MCF 10A (cell line): ENCODE results near the gene DNMT1. TPM values are rescaled to one million over a fixed set of nuclear protein-coding genes. Genes with fewer than 3 reads are reported as not detected.

Experiments
- BruUV-seq: library from RNA; stranded (reverse); fragments of 400-500 nt; replicated peaks from 2 replicates; lab custom pipeline; 2021; lab: Mats Ljungman, UMichigan
- CTCF ChIA-PET: fragments of 300-600 bp; sonication (Branson Sonifier 250); formaldehyde crosslinking; extraction: SDS; loops from one replicate; lab custom pipeline; 2021; ENCODE audit warnings: antibody characterized with exemption, inconsistent platforms; lab: Yijun Ruan, JAX
- POLR2A ChIA-PET: fragments of 300-600, 350-650 bp; sonication (Branson Sonifier 250); formaldehyde crosslinking; extraction: SDS; loops from one replicate; lab custom pipeline; 2020; ENCODE audit warnings: antibody characterized with exemption, inconsistent platforms; lab: Yijun Ruan, JAX
- DNase-seq: peaks from one replicate; pipeline ENCODE4 v3.0.0-alpha.2; 2018; ENCODE audit not compliant: unreplicated experiment
- H3K27ac Mint-ChIP-seq: one replicate; pipeline ENCODE4 v1.8.0; 2022; ENCODE audit warnings: mild to moderate bottlenecking, low read depth, mixed read lengths; ENCODE audit not compliant: unreplicated experiment
- H3K27me3 Mint-ChIP-seq: one replicate; pipeline ENCODE4 v1.8.0; 2022; ENCODE audit warnings: mixed read lengths; ENCODE audit not compliant: insufficient read depth, unreplicated experiment
- H3K36me3 Mint-ChIP-seq: one replicate; pipeline ENCODE4 v1.8.0; 2022; ENCODE audit warnings: mild to moderate bottlenecking, moderate library complexity, mixed read lengths; ENCODE audit not compliant: insufficient read depth, unreplicated experiment
- H3K4me1 Mint-ChIP-seq: one replicate; pipeline ENCODE4 v1.8.0; 2022; ENCODE audit warnings: mixed read lengths; ENCODE audit not compliant: insufficient read depth, unreplicated experiment
- H3K4me3 Mint-ChIP-seq: one replicate; pipeline ENCODE4 v1.8.0; 2022; ENCODE audit warnings: mild to moderate bottlenecking, moderate library complexity, mixed read lengths; ENCODE audit not compliant: unreplicated experiment
- H3K9me3 Mint-ChIP-seq: one replicate; pipeline ENCODE4 v1.8.0; 2022; ENCODE audit warnings: mixed read lengths; ENCODE audit not compliant: unreplicated experiment
- CTCF ChIP-seq: fragments of 200-600 bp; IDR thresholded peaks from one replicate; pipeline ENCODE4 v1.8.0; 2022; ENCODE audit warnings: antibody characterized with exemption, mild to moderate bottlenecking; ENCODE audit not compliant: unreplicated experiment
- intact Hi-C: fragments of 100-400 bp; cut with micrococcal nuclease; formaldehyde crosslinking; loops from 2 replicates; pipeline ENCODE4 v1.14.1; 2022
- total RNA-seq: library from RNA; stranded (reverse); gene quantifications from 2 replicates; pipeline ENCODE4 v1.2.3, GENCODE V29; 2022

DNMT1 gene
- total RNA-seq, 1 experiment from 2014 or later = 76.4 TPM

- TF ChIP-seq CTCF = no peak
- no TSS peak for BruUV-seq
- H3K27ac Mint-ChIP-seq = peak overlapping the region; percentile 91
- H3K36me3 Mint-ChIP-seq = peaks cover 62% of the 10 kb centered on the region
- intact Hi-C loops = no loop called here
- ChIA-PET CTCF (interaction anchor here (0.7 to 2.0 kb wide), 3 partner anchors 9 to 570 kb away, joined by 3 to 7 read pairs (median 3); no protein-coding TSS in a partner anchor), POLR2A (interaction anchor here (1.4 to 3.8 kb wide), 5 partner anchors 8 to 19 kb away, joined by 3 to 24 read pairs (median 12); partner anchors contain the start of gene EIF3G)
- no peaks in the 10 kb centered on the region for H3K27me3 Mint-ChIP-seq
- DNase-seq = no peak
- peak overlapping the region; percentile 88 for H3K4me3 Mint-ChIP-seq
- H3K4me1 Mint-ChIP-seq = peaks cover 10% of the 10 kb centered on the region
- H3K9me3 Mint-ChIP-seq = no peaks in the 10 kb centered on the region
These were observed 87.5 kb downstream of the DNMT1 start for GRCh38 chr19:10107254-10107653.

DNA sequence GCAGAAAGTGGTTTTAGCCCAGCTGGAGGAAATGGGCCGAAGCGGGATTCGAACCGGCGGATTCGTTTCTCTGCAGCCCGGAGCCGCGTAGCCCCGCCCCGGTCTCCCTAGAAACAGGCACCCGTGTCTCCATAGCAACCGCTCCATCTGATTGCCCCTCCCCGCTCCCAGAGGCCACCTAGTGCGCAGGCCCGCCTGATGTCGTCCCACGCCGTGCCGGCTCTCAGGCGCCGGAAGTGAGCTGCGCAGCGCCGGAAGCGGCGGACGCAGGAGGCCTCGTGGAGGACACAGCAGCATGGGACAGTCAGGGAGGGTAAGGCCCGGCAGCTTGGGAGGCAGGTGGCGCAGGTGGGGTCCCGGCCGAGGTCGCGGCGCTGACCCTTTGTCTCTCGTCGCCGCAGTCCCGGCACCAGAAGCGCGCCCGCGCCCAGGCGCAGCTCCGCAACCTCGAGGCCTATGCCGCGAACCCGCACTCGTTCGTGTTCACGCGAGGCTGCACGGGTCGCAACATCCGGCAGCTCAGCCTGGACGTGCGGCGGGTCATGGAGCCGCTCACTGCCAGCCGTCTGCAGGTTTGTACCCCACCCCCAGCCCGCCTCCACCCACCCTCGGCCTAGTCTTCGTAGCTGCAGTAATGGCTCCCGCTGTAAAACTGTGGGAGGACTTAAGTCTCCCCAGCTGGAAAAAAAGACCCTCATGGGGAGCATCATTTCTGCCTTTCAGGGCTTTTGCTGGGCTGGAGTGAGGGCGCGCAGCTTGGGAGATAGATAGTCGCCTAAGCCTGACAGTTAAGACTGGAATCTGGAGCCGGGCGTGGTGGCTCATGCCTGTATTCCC, 88.4 kb downstream of the DNMT1 start, which contains the start of gene PPAN:
Gene PPAN (plus strand): TSS at position 263 of the 837 bp plus-strand sequence. CDS start 33 bp downstream, at position 296.
- ChIA-PET POLR2A (interaction anchor here (0.8 to 3.8 kb wide), 11 partner anchors 9 to 274 kb away, joined by 3 to 24 read pairs (median 4); partner anchors contain the start of genes EIF3G, MRPL4 and TYK2), CTCF (interaction anchor here (0.8 to 2.0 kb wide), 4 partner anchors 14 to 608 kb away, joined by 4 to 7 read pairs (median 5); no protein-coding TSS in a partner anchor)
- peak; percentile 99 for DNase-seq
- Mint-ChIP-seq H3K36me3 (peaks cover 53% of the 10 kb centered on the region), H3K27me3 (no peaks in the 10 kb centered on the region), H3K27ac (peak within 1 kb of the TSS; percentile 91), H3K9me3 (no peaks in the 10 kb centered on the region), H3K4me1 (peaks cover 9% of the 10 kb centered on the region), H3K4me3 (peak within 1 kb of the TSS; percentile 88)
- BruUV-seq = no TSS peak
- intact Hi-C loops = no loop called here
- TF ChIP-seq CTCF = no peak

- BruUV-seq = no TSS peak
- ChIA-PET POLR2A (interaction anchor here (0.8 to 3.8 kb wide), 9 partner anchors 9 to 275 kb away, joined by 3 to 24 read pairs (median 7); partner anchors contain the start of genes EIF3G, MRPL4 and TYK2), CTCF (interaction anchor here (1.1 kb wide), 1 partner anchor 174 kb away, joined by 4 read pairs; no protein-coding TSS in a partner anchor)
- peaks cover 9% of the 10 kb centered on the region for H3K4me1 Mint-ChIP-seq
- H3K27me3 Mint-ChIP-seq = no peaks in the 10 kb centered on the region
- H3K9me3 Mint-ChIP-seq = no peaks in the 10 kb centered on the region
- H3K36me3 Mint-ChIP-seq = peaks cover 47% of the 10 kb centered on the region
- H3K4me3 Mint-ChIP-seq = peak overlapping the region; percentile 88
- TF ChIP-seq CTCF = no peak
- intact Hi-C loops = no loop called here
- no peak for DNase-seq
- peak overlapping the region; percentile 91 for H3K27ac Mint-ChIP-seq
These were observed 89.1 kb downstream of the DNMT1 start for GRCh38 chr19:10105509-10106099.
